NCI-H187 (cell line): ENCODE results near the gene EME2.

Experiments
- DNase-seq, 2 experiments: peaks; one replicate each; lab custom pipeline; 2025; lab: John Stamatoyannopoulos, UW

Gene EME2

GRCh38 chr16:1766701-1767100 is 5.9 kb upstream of the EME2 start:
- no peak for DNase-seq

GRCh38 chr16:1767116-1767994 is 5.3 kb upstream of the EME2 start:
- DNase-seq: no peak

- no peak for DNase-seq
These were observed 4.4 kb upstream of the EME2 start for GRCh38 chr16:1768061-1768766.

- DNase-seq: no peak
These were observed 3.7 kb upstream of the EME2 start for GRCh38 chr16:1768767-1769401.

- no peak for DNase-seq
These were observed 3.0 kb upstream of the EME2 start for GRCh38 chr16:1769402-1770300.

GRCh38 chr16:1770328-1771187 is 2.1 kb upstream of the EME2 start:
- DNase-seq: peak; percentile 88 to 95

GRCh38 chr16:1771188-1771863 is 1.3 kb upstream of the EME2 start, which contains the start of gene NME3:
TSS of gene NME3 (minus strand) at chr16:1771543. CDS start at chr16:1771534, 9 bp downstream.
- DNase-seq: peak; percentile 49 to 75

- DNase-seq: no peak
These were observed 697 bp upstream of the EME2 start for GRCh38 chr16:1771864-1772361.

- peak; percentile 66 to 91 for DNase-seq
These were observed 495 bp downstream of the EME2 start, which contains the start of gene MRPS34 for GRCh38 chr16:1772908-1773702. TSS of gene MRPS34 (minus strand) at chr16:1773134. CDS start at chr16:1773119, 15 bp downstream.

GRCh38 chr16:1773703-1774447 is 1.3 kb downstream of the EME2 start:
- DNase-seq: no peak

- no peak for DNase-seq
These were observed 1.8 kb downstream of the EME2 start for GRCh38 chr16:1774448-1774780.

- no peak for DNase-seq
These were observed 2.6 kb downstream of the EME2 start for GRCh38 chr16:1775006-1775845.

GRCh38 chr16:1775846-1776671 is 3.4 kb downstream of the EME2 start:
- no peak for DNase-seq

GRCh38 chr16:1776672-1776955 is 4.0 kb downstream of the EME2 start:
- DNase-seq: no peak

- no peak for DNase-seq
These were observed 4.4 kb downstream of the EME2 start for GRCh38 chr16:1776991-1777374.

- no peak for DNase-seq
These were observed 5.0 kb downstream of the EME2 start for GRCh38 chr16:1777375-1778199.
